22Rv1 (cell line): ENCODE results near the gene FPR1.

ENCODE experiments used
- ZFX ChIP-seq: fragments of 450-650 bp; IDR thresholded peaks from 2 replicates; pipeline ENCODE4 v1.6.1; 2017; ENCODE audit warnings: antibody characterized with exemption, borderline replicate concordance
- TF ChIP-seq, protein P1 (sequence below): fragments of 450-650 bp; IDR thresholded peaks from 2 replicates; pipeline ENCODE4 v1.5.1; 2017; ENCODE audit warnings: mild to moderate bottlenecking

- TF ChIP-seq, protein P1, sequence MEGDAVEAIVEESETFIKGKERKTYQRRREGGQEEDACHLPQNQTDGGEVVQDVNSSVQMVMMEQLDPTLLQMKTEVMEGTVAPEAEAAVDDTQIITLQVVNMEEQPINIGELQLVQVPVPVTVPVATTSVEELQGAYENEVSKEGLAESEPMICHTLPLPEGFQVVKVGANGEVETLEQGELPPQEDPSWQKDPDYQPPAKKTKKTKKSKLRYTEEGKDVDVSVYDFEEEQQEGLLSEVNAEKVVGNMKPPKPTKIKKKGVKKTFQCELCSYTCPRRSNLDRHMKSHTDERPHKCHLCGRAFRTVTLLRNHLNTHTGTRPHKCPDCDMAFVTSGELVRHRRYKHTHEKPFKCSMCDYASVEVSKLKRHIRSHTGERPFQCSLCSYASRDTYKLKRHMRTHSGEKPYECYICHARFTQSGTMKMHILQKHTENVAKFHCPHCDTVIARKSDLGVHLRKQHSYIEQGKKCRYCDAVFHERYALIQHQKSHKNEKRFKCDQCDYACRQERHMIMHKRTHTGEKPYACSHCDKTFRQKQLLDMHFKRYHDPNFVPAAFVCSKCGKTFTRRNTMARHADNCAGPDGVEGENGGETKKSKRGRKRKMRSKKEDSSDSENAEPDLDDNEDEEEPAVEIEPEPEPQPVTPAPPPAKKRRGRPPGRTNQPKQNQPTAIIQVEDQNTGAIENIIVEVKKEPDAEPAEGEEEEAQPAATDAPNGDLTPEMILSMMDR = no peak
- TF ChIP-seq ZFX = no peak
Measured at GRCh38 chr19:51755571-51755970, 3.9 kb upstream of the FPR1 start.
